ENCODE results near the gene DHFR2.
A peak's percentile ranks its signal among the peaks of the same experiment; 100 is the strongest.
"Not testable (repeated sequence)": the region's sequence is repeated elsewhere in the genome, so short reads cannot be mapped to it uniquely, and the experiment has no call there.

The DHFR2 gene

DNA sequence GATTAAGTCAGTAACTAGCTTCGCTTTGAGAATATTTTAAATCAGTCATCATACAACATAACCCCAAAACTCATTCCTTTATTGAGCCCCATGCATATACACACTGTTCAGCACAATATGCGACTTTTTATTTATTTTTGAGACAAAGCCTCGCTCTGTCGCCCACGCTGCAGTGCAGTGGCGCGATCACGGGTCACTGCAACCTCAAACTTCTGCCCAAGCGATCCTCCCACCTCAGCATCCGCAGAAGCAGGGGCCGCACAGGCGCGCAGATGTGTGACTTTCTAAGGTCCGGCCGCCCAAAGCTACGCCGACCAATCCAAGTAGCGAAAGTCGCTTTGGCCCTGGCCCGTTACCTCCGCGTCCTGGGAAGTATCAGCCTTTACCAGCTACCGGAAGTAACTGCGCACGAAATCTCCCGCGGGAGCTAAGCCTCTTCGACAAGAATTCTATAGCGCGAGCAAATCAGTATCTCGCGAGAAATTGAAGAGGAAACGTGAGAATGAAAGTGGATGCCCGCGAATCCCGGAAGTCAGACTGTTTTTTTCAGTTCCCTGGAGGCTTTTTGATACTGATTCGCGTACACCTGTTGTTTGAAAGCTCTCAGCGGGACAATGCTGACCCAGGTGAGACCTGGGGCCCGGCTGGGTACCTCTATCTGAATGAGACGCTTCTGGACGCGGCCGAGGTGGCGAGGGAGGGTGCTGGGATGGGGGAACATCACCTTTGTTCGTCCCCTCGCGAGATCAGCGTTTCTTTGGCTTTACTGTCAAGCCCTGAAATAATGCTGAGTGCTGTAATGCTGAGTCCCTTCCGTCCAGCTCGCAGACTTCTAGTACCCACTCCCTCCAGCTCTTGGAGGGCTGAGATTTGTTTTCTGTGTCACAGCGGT, at the start of gene DHFR2, which contains the start of gene NSUN3:
Gene DHFR2 (minus strand): TSS at position 404 of the 892 bp plus-strand sequence. CDS start 1,405 bp downstream, outside the sequence.
Gene NSUN3 (plus strand): TSS at position 549 of the 892 bp plus-strand sequence. CDS start 66 bp downstream, at position 615.
- TF ChIP-seq, protein P1, sequence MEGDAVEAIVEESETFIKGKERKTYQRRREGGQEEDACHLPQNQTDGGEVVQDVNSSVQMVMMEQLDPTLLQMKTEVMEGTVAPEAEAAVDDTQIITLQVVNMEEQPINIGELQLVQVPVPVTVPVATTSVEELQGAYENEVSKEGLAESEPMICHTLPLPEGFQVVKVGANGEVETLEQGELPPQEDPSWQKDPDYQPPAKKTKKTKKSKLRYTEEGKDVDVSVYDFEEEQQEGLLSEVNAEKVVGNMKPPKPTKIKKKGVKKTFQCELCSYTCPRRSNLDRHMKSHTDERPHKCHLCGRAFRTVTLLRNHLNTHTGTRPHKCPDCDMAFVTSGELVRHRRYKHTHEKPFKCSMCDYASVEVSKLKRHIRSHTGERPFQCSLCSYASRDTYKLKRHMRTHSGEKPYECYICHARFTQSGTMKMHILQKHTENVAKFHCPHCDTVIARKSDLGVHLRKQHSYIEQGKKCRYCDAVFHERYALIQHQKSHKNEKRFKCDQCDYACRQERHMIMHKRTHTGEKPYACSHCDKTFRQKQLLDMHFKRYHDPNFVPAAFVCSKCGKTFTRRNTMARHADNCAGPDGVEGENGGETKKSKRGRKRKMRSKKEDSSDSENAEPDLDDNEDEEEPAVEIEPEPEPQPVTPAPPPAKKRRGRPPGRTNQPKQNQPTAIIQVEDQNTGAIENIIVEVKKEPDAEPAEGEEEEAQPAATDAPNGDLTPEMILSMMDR (IDR thresholded peaks at IDR 0.05; ENCODE audit: control extremely low read depth, extremely low read depth, low read depth, missing control alignments): no peak
- DNase-seq (ENCODE audit: extremely low spot score): peak; percentile 84
- POLR2A ChIA-PET: interaction anchor here (0.7 kb wide), 1 partner anchor 55 kb away, joined by 3 read pairs; no protein-coding TSS in a partner anchor
- CTCF ChIA-PET: interaction anchor here (0.8 to 2.1 kb wide), 7 partner anchors 12 to 83 kb away, joined by 3 to 10 read pairs (median 4); partner anchors contain the start of gene ARL13B

DNA sequence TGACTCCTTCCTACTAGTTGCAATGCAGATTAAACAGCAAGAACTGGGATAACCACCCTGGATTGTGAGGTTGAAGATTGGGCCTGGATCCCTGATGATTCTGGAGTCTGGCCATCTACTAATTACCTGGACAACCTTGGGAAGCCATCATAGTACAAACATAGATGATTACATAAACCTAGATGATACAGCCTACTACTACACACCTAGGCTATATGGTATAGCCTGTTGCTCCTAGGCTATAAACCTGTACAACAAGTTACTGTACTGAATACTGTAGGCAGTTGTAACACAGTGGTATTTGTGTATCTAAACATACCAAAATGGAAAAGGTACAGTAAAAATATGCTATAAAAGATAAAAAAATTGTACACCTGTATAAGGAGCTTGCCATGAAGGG, 48.1 kb upstream of the DHFR2 start:
- TF ChIP-seq, protein P1 (IDR thresholded peaks at IDR 0.05; ENCODE audit: control extremely low read depth, extremely low read depth, low read depth, missing control alignments): no peak
- ChIA-PET CTCF (no interaction called here), POLR2A (no interaction called here)
- no peak for DNase-seq (ENCODE audit: extremely low spot score)

DNA sequence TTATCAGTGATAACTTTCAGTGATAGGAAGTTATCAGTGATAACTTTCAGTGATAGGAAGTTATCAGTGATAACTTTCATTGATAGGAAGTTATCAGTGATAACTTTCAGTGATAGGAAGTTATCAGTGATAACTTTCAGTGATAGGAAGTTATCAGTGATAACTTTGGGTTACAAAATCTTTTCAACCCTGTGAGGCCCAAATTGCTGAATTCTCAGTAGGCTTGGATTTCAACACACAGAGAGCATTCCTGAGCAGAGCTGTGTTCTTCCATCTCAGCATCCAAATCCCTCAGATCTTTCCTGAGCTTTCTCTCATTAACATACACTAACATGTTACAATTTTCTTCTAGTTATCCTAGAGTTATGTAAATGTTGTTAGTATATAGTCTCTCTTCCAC, 47.5 kb upstream of the DHFR2 start:
- POLR2A ChIA-PET; DNase-seq (ENCODE audit: extremely low spot score): not testable (repeated sequence)

DNA sequence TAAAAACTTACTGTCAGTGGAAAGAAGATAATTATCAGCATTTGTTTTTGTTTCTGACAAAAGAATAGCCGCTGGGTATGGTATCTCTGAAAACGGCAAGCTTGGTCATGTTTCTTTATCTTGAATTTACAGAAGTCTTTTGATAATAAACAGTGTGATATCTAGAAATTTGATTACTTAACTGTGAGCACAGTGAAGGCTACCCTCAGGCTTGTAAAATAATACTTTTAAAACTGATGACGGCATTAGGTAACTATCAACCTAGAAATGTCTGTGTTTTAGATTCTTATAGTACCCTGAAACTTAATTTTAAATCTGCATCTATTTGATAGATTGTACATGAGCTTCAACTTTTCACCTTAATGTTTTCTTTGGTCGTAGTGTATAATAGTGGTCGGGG, 43.6 kb upstream of the DHFR2 start:
- ChIA-PET CTCF (no interaction called here), POLR2A (interaction anchor here (0.7 kb wide), 1 partner anchor 21 kb away, joined by 3 read pairs; no protein-coding TSS in a partner anchor)
- no peak for DNase-seq (ENCODE audit: extremely low spot score)
- TF ChIP-seq, protein P1 (IDR thresholded peaks at IDR 0.05; ENCODE audit: control extremely low read depth, extremely low read depth, low read depth, missing control alignments): no peak

More for the DNA sequence above, 47.5 kb upstream of the DHFR2 start:
- CTCF ChIA-PET: not testable (repeated sequence)

DNA sequence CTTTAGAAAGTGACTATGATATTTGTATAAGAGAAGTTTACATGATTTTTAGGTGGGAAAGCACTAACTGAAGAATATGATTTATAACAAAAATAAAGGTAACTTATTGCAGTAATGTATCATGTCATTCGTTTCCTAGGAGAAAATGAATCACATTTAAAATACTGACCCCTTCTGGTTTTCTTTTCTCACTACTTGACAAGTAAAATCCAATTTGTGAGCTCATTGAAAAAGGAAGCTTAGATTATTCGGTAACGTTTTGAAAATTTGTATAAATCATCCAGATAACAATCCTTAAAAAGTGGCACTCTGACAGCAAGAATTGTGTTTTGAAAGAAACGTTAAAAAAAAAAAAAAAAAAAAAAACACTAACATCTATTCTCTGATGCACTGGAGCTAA, 39.1 kb upstream of the DHFR2 start:
- ChIA-PET POLR2A (no interaction called here), CTCF (interaction anchor here (0.6 to 1.5 kb wide), 4 partner anchors 13 to 97 kb away, joined by 3 to 4 read pairs (median 3); no protein-coding TSS in a partner anchor)
- TF ChIP-seq, protein P1 (IDR thresholded peaks at IDR 0.05; ENCODE audit: control extremely low read depth, extremely low read depth, low read depth, missing control alignments): no peak
- no peak for DNase-seq (ENCODE audit: extremely low spot score)

DNA sequence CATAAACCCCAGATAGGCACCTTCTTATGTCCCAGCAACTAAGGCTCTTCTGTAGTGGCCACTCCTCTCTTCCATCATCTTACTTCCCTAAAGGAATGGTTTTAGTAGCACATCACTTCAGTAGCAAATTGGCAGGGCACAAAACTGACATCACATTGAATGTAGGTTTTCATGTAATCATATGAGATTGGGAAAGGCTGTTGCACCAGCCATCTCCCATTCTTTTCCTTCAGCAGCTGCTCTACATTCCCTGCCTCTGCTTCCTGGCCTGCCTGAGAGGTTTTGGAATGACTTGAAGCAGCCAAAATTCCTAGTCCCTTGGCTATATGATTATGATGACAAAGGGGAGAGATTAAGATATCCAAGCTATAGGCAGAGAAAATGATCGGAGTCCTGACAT, 36.6 kb upstream of the DHFR2 start:
- no peak for DNase-seq (ENCODE audit: extremely low spot score)
- ChIA-PET CTCF (interaction anchor here (1.3 kb wide), 2 partner anchors 8 to 12 kb away, joined by 3 read pairs; no protein-coding TSS in a partner anchor), POLR2A (interaction anchor here (0.6 kb wide), 1 partner anchor 22 kb away, joined by 3 read pairs; no protein-coding TSS in a partner anchor)
- TF ChIP-seq, protein P1 (IDR thresholded peaks at IDR 0.05; ENCODE audit: control extremely low read depth, extremely low read depth, low read depth, missing control alignments): no peak

DNA sequence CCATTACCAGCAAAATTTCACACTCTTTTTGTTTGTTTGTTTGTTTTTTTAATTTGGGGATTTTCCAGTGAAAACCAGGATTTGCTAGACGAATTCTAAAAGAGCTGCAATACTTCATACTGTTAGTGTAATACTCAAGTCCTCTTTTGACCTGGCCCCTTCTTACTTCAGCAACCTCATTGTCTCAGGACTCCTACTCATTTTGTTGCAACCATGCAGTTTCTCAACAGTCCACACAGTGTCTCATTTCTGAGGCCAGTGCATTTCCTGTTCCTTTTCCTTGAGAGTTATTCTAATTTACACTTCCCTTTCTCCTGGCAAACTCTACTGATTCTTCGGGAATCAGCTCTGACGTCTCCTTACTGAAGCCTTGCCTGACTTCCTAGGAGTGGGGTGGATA, 35.7 kb upstream of the DHFR2 start:
- TF ChIP-seq, protein P1 (IDR thresholded peaks at IDR 0.05; ENCODE audit: control extremely low read depth, extremely low read depth, low read depth, missing control alignments): no peak
- ChIA-PET CTCF (interaction anchor here (0.9 to 1.3 kb wide), 2 partner anchors 9 to 10 kb away, joined by 3 read pairs; no protein-coding TSS in a partner anchor), POLR2A (no interaction called here)
- DNase-seq (ENCODE audit: extremely low spot score): no peak
